Measurements from ENCODE around the gene XKRX. TPM values are rescaled to one million over a fixed set of nuclear protein-coding genes. Genes with fewer than 3 reads are reported as not detected.
A peak's percentile ranks its signal among the peaks of the same experiment; 100 is the strongest.

Gene XKRX
- total RNA-seq, result under 1 TPM; 0.64 to 0.72 TPM

DNA sequence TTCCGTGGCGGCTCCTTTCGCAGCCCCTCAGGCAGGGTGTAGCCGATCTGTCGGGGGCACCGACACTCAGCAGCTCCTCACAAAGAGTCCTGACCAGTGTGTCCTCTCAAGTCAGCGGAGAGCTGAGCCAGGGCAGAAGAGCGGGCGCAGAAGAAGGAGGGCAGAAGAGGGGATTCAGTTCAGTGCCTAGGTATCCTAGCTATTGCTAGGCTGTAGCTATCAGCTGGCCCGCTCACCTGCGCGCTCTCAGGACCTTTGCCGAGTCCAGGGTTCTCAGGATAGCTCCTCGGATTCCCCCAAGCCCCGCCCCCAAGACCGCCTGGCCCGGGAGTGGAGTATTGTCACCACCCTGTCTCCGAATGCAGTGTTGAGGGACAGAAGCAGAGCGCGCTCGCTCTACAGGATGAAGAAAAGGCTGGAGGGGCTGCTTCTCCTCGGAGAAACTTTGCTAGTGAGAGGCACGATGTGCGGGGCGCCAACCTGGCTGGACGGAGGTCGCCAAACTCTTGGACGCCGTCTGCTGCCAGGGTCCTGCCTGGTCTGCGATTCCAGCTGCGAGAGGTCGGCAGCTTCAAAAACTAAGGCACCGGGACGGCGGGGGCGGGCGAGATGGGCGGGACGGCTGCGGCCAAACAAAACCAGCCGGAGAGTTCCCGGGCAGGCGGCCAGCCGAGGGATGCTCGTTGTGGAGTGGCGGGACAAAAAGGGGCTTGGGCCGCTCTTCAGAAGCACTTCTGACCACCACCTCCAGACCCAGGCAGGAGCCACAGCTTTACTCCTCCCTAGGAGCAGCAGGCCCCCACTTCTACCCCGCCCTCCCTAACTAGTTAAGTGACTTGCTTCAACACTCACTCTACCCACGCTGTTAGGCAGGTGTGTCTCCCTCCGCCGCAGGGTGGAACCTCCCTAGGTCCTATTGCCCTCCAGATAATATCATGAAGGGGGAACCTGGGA is at the start of gene XKRX:
XKRX (minus strand) TSS at position 258 of the 954 bp plus-strand sequence. CDS start 613 bp downstream, outside the sequence.
- peak within 1 kb of the TSS; percentile 82 for H3K4me3 Mint-ChIP-seq
- peaks cover 52% of the 10 kb centered on the region for H3K4me1 Mint-ChIP-seq (ENCODE audit: low read depth)
- H3K27me3 Mint-ChIP-seq (ENCODE audit: low read depth), result no peaks in the 10 kb centered on the region
- H3K36me3 Mint-ChIP-seq (ENCODE audit: low read depth), result no peaks in the 10 kb centered on the region
- H3K9me3 Mint-ChIP-seq, result peaks cover 6% of the 10 kb centered on the region
- peak; percentile 74 for DNase-seq
- CTCF ChIA-PET, result interaction anchor here (0.7 kb wide), 1 partner anchor 70 kb away, joined by 3 read pairs; no protein-coding TSS in a partner anchor
- intact Hi-C loops (cut with micrococcal nuclease), result loop anchor here (1.0 to 10.0 kb wide), 5 partner anchors 63 to 476 kb away; partner anchors contain the start of genes CENPI, GLA and HNRNPH2
- no peak within 1 kb of the TSS for H3K27ac Mint-ChIP-seq

DNA sequence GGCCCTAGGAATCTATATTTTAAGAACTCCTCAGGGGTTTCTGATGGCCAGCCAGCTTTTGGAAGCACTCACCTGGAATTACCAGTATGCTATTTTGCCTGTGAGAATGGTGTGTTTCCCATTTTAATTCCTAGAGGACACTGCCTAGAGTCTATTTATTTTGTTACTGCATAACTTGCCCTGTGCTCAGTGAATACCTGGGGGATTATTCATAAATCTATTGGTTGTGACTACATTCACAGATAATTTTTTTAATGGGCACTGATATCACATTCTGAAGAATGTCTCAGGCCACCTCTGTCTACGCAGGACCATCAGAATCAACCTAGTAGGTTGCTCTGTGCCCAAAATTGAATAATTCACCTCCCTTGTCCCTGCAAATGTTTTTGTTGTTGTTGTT is 47.5 kb upstream of the XKRX start:
- Mint-ChIP-seq H3K4me1 (ENCODE audit: low read depth) (peaks cover 3% of the 10 kb centered on the region), H3K27ac (no peak overlapping the region), H3K36me3 (ENCODE audit: low read depth) (peaks cover 5% of the 10 kb centered on the region), H3K4me3 (no peak overlapping the region), H3K27me3 (ENCODE audit: low read depth) (no peaks in the 10 kb centered on the region), H3K9me3 (no peaks in the 10 kb centered on the region)
- no peak for DNase-seq
- intact Hi-C loops (cut with micrococcal nuclease), result no loop called here
- CTCF ChIA-PET, result no interaction called here

DNA sequence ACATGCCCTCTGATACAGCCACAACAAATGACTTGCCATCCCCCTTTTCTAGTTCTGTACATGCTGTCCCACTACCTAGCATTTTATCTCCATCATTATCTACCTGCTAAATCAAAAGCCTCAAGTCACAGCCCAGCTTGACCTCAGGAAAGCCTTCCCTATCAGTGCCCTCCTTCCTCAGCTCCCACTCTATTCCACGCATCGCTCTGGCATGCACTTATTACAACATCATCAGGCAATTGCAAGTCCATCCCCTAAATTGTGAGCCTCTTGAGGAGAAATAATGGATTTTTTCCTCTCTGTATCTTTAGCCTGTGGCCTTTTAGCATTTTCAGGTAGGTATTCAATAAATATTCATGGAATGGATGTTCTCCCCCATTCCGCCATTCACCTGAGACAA is 46.5 kb upstream of the XKRX start:
- Mint-ChIP-seq H3K36me3 (ENCODE audit: low read depth) (peaks cover 5% of the 10 kb centered on the region), H3K9me3 (no peaks in the 10 kb centered on the region), H3K27ac (no peak overlapping the region), H3K4me1 (ENCODE audit: low read depth) (peaks cover 3% of the 10 kb centered on the region), H3K4me3 (no peak overlapping the region), H3K27me3 (ENCODE audit: low read depth) (no peaks in the 10 kb centered on the region)
- CTCF ChIA-PET, result no interaction called here
- no peak for DNase-seq
- intact Hi-C loops (cut with micrococcal nuclease), result no loop called here

GRCh38 chrX:100973411-100973810 is 44.7 kb upstream of the XKRX start:
- no peaks in the 10 kb centered on the region for H3K9me3 Mint-ChIP-seq
- H3K4me3 Mint-ChIP-seq, result no peak overlapping the region
- intact Hi-C loops (cut with micrococcal nuclease), result no loop called here
- no peaks in the 10 kb centered on the region for H3K4me1 Mint-ChIP-seq (ENCODE audit: low read depth)
- no peak overlapping the region for H3K27ac Mint-ChIP-seq
- DNase-seq, result no peak
- H3K36me3 Mint-ChIP-seq (ENCODE audit: low read depth), result peaks cover 4% of the 10 kb centered on the region
- CTCF ChIA-PET, result no interaction called here
- no peaks in the 10 kb centered on the region for H3K27me3 Mint-ChIP-seq (ENCODE audit: low read depth)

- no peaks in the 10 kb centered on the region for H3K27me3 Mint-ChIP-seq (ENCODE audit: low read depth)
Observed at GRCh38 chrX:100969936-100970335, 41.2 kb upstream of the XKRX start.

GRCh38 chrX:100969408-100969807 is 40.7 kb upstream of the XKRX start, which contains the start of gene ARL13A:
Gene ARL13A (plus strand): TSS chrX:100969708. CDS start chrX:100973690, 3,982 bp downstream.
- intact Hi-C loops (cut with micrococcal nuclease), result no loop called here
- no peak within 1 kb of the TSS for H3K27ac Mint-ChIP-seq
- H3K36me3 Mint-ChIP-seq (ENCODE audit: low read depth), result peaks cover 4% of the 10 kb centered on the region
- DNase-seq, result no peak
- CTCF ChIA-PET, result no interaction called here
- H3K9me3 Mint-ChIP-seq, result no peaks in the 10 kb centered on the region
- H3K4me3 Mint-ChIP-seq, result no peak within 1 kb of the TSS
- no peaks in the 10 kb centered on the region for H3K27me3 Mint-ChIP-seq (ENCODE audit: low read depth)
- H3K4me1 Mint-ChIP-seq (ENCODE audit: low read depth), result no peaks in the 10 kb centered on the region

More at GRCh38 chrX:100969936-100970335, 41.2 kb upstream of the XKRX start:
- Mint-ChIP-seq H3K4me3 (no peak overlapping the region), H3K4me1 (ENCODE audit: low read depth) (no peaks in the 10 kb centered on the region), H3K9me3 (no peaks in the 10 kb centered on the region), H3K36me3 (ENCODE audit: low read depth) (peaks cover 4% of the 10 kb centered on the region), H3K27ac (no peak overlapping the region)
- intact Hi-C loops (cut with micrococcal nuclease), result no loop called here
- DNase-seq, result no peak
- CTCF ChIA-PET, result no interaction called here

DNA sequence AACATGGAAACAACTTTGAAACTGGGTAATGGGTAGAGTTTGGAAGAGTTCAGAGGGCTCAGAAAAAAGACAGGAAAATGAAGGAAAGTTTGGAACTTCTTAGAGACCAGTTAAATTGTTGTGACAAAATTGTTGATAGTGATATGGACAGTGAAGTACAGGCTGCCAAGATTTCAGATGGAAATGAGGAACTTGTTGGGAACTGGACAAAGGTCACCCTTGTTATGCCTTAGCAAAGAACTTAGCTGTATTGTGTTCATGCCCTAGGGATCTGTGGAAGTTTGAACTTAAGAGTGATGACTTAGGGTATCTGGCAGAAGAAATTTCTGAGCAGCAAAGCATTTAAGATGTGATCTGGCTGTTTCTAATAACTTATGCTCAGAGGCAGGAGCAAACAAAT is 35.6 kb upstream of the XKRX start:
- Mint-ChIP-seq H3K9me3 (peaks cover 2% of the 10 kb centered on the region), H3K4me1 (ENCODE audit: low read depth) (no peaks in the 10 kb centered on the region), H3K4me3 (no peak overlapping the region), H3K27ac (no peak overlapping the region), H3K36me3 (ENCODE audit: low read depth) (no peaks in the 10 kb centered on the region), H3K27me3 (ENCODE audit: low read depth) (no peaks in the 10 kb centered on the region)
- intact Hi-C loops (cut with micrococcal nuclease), result no loop called here
- CTCF ChIA-PET, result no interaction called here
- DNase-seq, result no peak

DNA sequence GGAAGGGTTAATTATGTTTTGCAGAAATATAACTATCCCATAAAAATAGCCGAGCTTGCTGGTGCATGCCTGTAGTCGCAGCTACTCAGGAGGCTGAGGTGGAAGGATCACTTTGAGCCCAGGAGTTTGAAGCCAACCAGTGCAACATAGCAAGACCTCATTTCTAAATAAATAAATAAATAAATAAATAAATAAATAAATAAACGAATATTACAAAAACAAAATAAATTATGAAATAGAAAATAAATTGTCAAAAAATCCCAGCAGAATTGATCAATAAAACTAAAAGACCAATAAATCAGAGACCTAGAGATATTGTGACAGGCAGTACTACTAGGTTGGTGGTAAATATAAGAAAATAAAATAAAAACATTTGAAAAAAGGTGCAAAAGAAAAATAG is 34.1 kb upstream of the XKRX start:
- intact Hi-C loops (cut with micrococcal nuclease), result no loop called here
- Mint-ChIP-seq H3K27ac (no peak overlapping the region), H3K9me3 (peaks cover 2% of the 10 kb centered on the region), H3K27me3 (ENCODE audit: low read depth) (no peaks in the 10 kb centered on the region), H3K36me3 (ENCODE audit: low read depth) (no peaks in the 10 kb centered on the region), H3K4me3 (no peak overlapping the region), H3K4me1 (ENCODE audit: low read depth) (no peaks in the 10 kb centered on the region)
- CTCF ChIA-PET, result no interaction called here
- no peak for DNase-seq

DNA sequence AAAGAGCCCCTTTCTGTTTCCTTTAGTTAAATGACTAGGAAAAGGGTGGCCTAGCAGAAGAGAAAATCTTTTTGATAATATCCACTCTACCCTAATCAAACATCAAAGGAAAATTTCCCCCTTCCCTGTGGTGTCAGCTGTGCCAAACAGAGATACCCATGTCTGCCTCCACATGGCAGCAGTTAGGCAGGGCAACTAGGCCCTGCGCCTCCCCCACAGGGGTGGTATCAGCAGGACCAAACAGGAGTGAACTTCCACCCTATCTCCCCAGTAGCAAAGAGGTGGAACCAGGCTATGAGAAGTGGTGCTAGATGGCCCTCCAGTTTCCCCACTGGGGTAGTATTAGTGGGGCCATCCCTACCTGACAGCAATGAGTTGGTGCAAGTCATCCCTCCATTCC is 19.8 kb upstream of the XKRX start:
- CTCF ChIA-PET, result no interaction called here
- Mint-ChIP-seq H3K36me3 (ENCODE audit: low read depth) (peaks cover 2% of the 10 kb centered on the region), H3K27me3 (ENCODE audit: low read depth) (no peaks in the 10 kb centered on the region), H3K4me3 (no peak overlapping the region), H3K4me1 (ENCODE audit: low read depth) (no peaks in the 10 kb centered on the region), H3K27ac (no peak overlapping the region), H3K9me3 (no peaks in the 10 kb centered on the region)
- no peak for DNase-seq
- intact Hi-C loops (cut with micrococcal nuclease), result no loop called here

- H3K27me3 Mint-ChIP-seq (ENCODE audit: low read depth), result no peaks in the 10 kb centered on the region
- CTCF ChIA-PET, result no interaction called here
- intact Hi-C loops (cut with micrococcal nuclease), result no loop called here
- no peak for DNase-seq
- H3K4me1 Mint-ChIP-seq (ENCODE audit: low read depth), result no peaks in the 10 kb centered on the region
- no peak overlapping the region for H3K4me3 Mint-ChIP-seq
- no peaks in the 10 kb centered on the region for H3K9me3 Mint-ChIP-seq
- no peak overlapping the region for H3K27ac Mint-ChIP-seq
- H3K36me3 Mint-ChIP-seq (ENCODE audit: low read depth), result peaks cover 2% of the 10 kb centered on the region
Observed at GRCh38 chrX:100946299-100946927, 17.7 kb upstream of the XKRX start.

DNA sequence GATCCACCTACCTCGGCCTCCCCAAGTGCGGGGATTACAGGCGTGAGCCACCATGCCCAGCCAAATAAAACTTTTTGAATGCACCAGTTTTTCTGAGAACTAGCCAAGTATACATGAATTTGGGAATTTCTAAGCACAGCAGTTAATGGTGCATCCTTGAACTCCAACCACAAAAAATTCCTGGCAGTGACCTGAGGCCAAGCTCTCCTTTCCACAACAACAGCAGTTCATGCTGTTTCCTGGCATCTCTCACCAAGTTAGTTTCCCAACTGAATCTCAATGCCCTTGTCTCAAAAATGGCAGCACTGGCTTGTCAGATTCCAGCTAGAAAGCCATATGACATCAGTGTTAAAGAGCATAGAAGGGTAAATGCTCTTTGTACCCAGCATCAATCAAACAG is 15.9 kb upstream of the XKRX start:
- DNase-seq, result no peak
- no peak overlapping the region for H3K4me3 Mint-ChIP-seq
- no peaks in the 10 kb centered on the region for H3K9me3 Mint-ChIP-seq
- H3K4me1 Mint-ChIP-seq (ENCODE audit: low read depth), result peaks cover under 1% of the 10 kb centered on the region
- no peak overlapping the region for H3K27ac Mint-ChIP-seq
- intact Hi-C loops (cut with micrococcal nuclease), result no loop called here
- CTCF ChIA-PET, result no interaction called here
- H3K27me3 Mint-ChIP-seq (ENCODE audit: low read depth), result no peaks in the 10 kb centered on the region
- H3K36me3 Mint-ChIP-seq (ENCODE audit: low read depth), result peaks cover 2% of the 10 kb centered on the region

DNA sequence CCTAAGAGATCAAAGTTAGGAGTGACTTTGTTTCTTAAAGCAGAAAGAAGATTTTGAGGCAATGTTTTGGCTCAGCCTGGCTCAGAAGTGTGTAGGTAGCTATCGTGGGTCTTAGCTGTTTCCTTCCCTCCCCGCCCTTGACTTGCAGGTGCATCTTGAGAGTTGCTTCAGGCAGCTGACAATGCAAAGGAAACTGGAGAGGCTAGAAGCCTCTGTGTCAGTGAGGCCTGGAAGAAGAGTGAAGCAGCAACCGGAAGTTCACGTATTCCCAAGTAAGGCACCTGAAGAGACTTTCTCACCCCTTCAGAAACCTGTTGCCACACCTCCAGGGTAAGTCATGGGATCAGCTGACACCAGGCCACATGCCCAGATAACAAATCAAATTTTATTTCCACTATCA is 10.6 kb upstream of the XKRX start:
- intact Hi-C loops (cut with micrococcal nuclease), result no loop called here
- peak; percentile 42 for DNase-seq

More for the DNA sequence above, 10.6 kb upstream of the XKRX start:
- Mint-ChIP-seq H3K27me3 (ENCODE audit: low read depth) (no peaks in the 10 kb centered on the region), H3K9me3 (no peaks in the 10 kb centered on the region), H3K36me3 (ENCODE audit: low read depth) (no peaks in the 10 kb centered on the region), H3K27ac (peak overlapping the region; percentile 63), H3K4me3 (no peak overlapping the region), H3K4me1 (ENCODE audit: low read depth) (peaks cover 13% of the 10 kb centered on the region)
- CTCF ChIA-PET, result interaction anchor here (0.6 kb wide), 2 partner anchors 9 to 255 kb away, joined by 3 to 5 read pairs; no protein-coding TSS in a partner anchor
